DMS79 treated with DMSO at 0.1 percent for 48 hours (cell line): ENCODE measurements around the gene SSBP3.

Source experiments
- DNase-seq: peaks from one replicate; lab custom pipeline; 2025; lab: John Stamatoyannopoulos, UW

SSBP3 gene

GRCh38 chr1:54409156-54410142 is 3.3 kb upstream of the SSBP3 start:
- no peak for DNase-seq

GRCh38 chr1:54408147-54409066 is 2.2 kb upstream of the SSBP3 start:
- no peak for DNase-seq

- DNase-seq, result peak; percentile 93
These were observed 1.4 kb upstream of the SSBP3 start for GRCh38 chr1:54407404-54408146.

- no peak for DNase-seq
These were observed 885 bp upstream of the SSBP3 start for GRCh38 chr1:54407154-54407403.

- no peak for DNase-seq
These were observed 298 bp downstream of the SSBP3 start for GRCh38 chr1:54405898-54406293.

GRCh38 chr1:54404939-54405897 is 976 bp downstream of the SSBP3 start:
- DNase-seq, result peak; percentile 23

GRCh38 chr1:54404263-54404662 is 1.9 kb downstream of the SSBP3 start:
- no peak for DNase-seq

- no peak for DNase-seq
These were observed 2.4 kb downstream of the SSBP3 start for GRCh38 chr1:54403808-54404261.

- peak; percentile 30 for DNase-seq
These were observed 2.8 kb downstream of the SSBP3 start for GRCh38 chr1:54403405-54403804.

- DNase-seq, result no peak
These were observed 3.3 kb downstream of the SSBP3 start for GRCh38 chr1:54402896-54403295.

GRCh38 chr1:54401799-54402198 is 4.4 kb downstream of the SSBP3 start:
- peak; percentile 91 for DNase-seq

- no peak for DNase-seq
These were observed 5.9 kb downstream of the SSBP3 start for GRCh38 chr1:54400329-54400728.

GRCh38 chr1:54399765-54400164 is 6.4 kb downstream of the SSBP3 start:
- DNase-seq, result no peak

- DNase-seq, result no peak
These were observed 7.1 kb downstream of the SSBP3 start for GRCh38 chr1:54398963-54399528.

- DNase-seq, result no peak
These were observed 8.2 kb downstream of the SSBP3 start for GRCh38 chr1:54397980-54398379.

GRCh38 chr1:54397090-54397591 is 9.1 kb downstream of the SSBP3 start:
- DNase-seq, result peak; percentile 29

GRCh38 chr1:54396261-54396933 is 9.8 kb downstream of the SSBP3 start:
- DNase-seq, result no peak

GRCh38 chr1:54395281-54395934 is 10.8 kb downstream of the SSBP3 start:
- DNase-seq, result no peak

- no peak for DNase-seq
These were observed 12.1 kb downstream of the SSBP3 start for GRCh38 chr1:54394104-54394503.
